Ishikawa (cell line): ENCODE results near the gene HOXA6.

Source experiments
- EP300 ChIP-seq: IDR thresholded peaks from 2 replicates; pipeline ENCODE4 v1.6.1; 2012; ENCODE audit warnings: borderline replicate concordance
- RAD21 ChIP-seq: IDR thresholded peaks from 2 replicates; pipeline ENCODE4 v1.6.1; 2012; ENCODE audit warnings: low read depth

DNA sequence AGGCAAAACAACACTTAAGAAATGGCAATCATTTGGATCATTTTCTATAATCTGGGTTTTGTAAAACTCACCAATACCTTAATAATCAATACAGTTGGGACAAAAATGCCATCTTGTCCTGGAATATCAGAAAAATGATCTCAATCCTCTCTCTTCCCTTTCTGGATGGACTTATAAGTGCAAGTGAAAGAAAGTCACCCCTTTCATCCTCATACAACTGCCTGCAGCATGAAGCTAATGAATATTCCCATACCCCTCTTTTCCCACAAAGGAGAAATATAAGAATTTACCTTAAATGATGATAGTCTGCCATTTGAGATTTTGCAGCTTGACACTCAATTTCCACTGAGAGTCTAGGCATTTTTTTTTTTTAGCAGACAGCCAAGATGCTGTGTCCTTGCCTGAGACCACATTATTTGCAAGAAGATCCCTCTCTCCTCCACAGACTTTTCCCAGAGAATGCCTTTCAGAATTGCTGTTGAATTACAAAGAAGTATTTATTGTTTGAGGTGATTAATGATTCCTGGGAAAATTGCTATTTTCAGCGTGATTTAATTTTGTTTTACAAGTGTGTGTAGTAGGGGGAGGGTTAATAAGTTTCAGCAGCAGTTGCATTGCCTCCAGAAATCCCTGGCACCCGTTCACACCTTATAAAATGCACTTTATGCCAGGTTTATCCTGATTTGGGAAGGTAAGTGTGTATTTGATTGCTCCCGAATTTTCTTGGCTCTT, 20.8 kb downstream of the HOXA6 start:
- TF ChIP-seq RAD21 (no peak), EP300 (no peak)
